ENCODE data around the gene BABAM2.

The BABAM2 gene

GRCh38 chr2:28164280-28164801 is 273.8 kb downstream of the BABAM2 start:
- no peak overlapping the region for H3K4me3 ChIP-seq (ENCODE audit: low read depth, low read length)
- peak; percentile 67 for DNase-seq (ENCODE audit: low read depth)
- no peak for TF ChIP-seq CTCF (conservative IDR thresholded peaks at IDR 0.05; ENCODE audit: low read depth, low read length)

- DNase-seq (ENCODE audit: low read depth), result no peak
- no peak for TF ChIP-seq CTCF (conservative IDR thresholded peaks at IDR 0.05; ENCODE audit: low read depth, low read length)
These were observed 274.6 kb downstream of the BABAM2 start for GRCh38 chr2:28165087-28165635.

GRCh38 chr2:28166956-28167355 is 276.4 kb downstream of the BABAM2 start:
- TF ChIP-seq CTCF (conservative IDR thresholded peaks at IDR 0.05; ENCODE audit: low read depth, low read length), result no peak
- no peak for DNase-seq (ENCODE audit: low read depth)
- no peak overlapping the region for H3K4me3 ChIP-seq (ENCODE audit: low read depth, low read length)

More at GRCh38 chr2:28165087-28165635, 274.6 kb downstream of the BABAM2 start:
- H3K4me3 ChIP-seq (ENCODE audit: low read depth, low read length), result no peak overlapping the region

- no peak overlapping the region for H3K4me3 ChIP-seq (ENCODE audit: low read depth, low read length)
- TF ChIP-seq CTCF (conservative IDR thresholded peaks at IDR 0.05; ENCODE audit: low read depth, low read length), result peak; percentile 8
- no peak for DNase-seq (ENCODE audit: low read depth)
These were observed 277.8 kb downstream of the BABAM2 start for GRCh38 chr2:28168376-28168775.

- DNase-seq (ENCODE audit: low read depth), result no peak
- TF ChIP-seq CTCF (conservative IDR thresholded peaks at IDR 0.05; ENCODE audit: low read depth, low read length), result no peak
These were observed 279.0 kb downstream of the BABAM2 start for GRCh38 chr2:28169492-28169891.

GRCh38 chr2:28172114-28172898 is 281.8 kb downstream of the BABAM2 start:
- DNase-seq (ENCODE audit: low read depth), result peak; percentile 85
- TF ChIP-seq CTCF (conservative IDR thresholded peaks at IDR 0.05; ENCODE audit: low read depth, low read length), result no peak
- no peak overlapping the region for H3K4me3 ChIP-seq (ENCODE audit: low read depth, low read length)

More at GRCh38 chr2:28169492-28169891, 279.0 kb downstream of the BABAM2 start:
- H3K4me3 ChIP-seq (ENCODE audit: low read depth, low read length), result no peak overlapping the region
